Neuronal stem cell (in vitro differentiated cells): ENCODE results near the gene PDZRN4.

ENCODE experiments used
- DNase-seq: peaks from one replicate; pipeline ENCODE4 v3.0.0-alpha.2; 2013; ENCODE audit warnings: low spot score
- H2AFZ ChIP-seq: one replicate; pipeline ENCODE4 v1.6.1; 2013; ENCODE audit warnings: mild to moderate bottlenecking, low read length, inconsistent platforms
- H2AK5ac ChIP-seq: 2 replicates; pipeline ENCODE4 v1.6.1; 2013; ENCODE audit warnings: low read depth, mild to moderate bottlenecking, inconsistent platforms, low read length, moderate library complexity, mixed read lengths
- H2BK120ac ChIP-seq: 2 replicates; pipeline ENCODE4 v1.6.1; 2013; ENCODE audit warnings: low read depth, mild to moderate bottlenecking, inconsistent platforms, low read length, moderate library complexity, mixed read lengths
- H2BK12ac ChIP-seq: one replicate; pipeline ENCODE4 v1.6.1; 2013; ENCODE audit warnings: low read length, inconsistent platforms
- H2BK15ac ChIP-seq: 2 replicates; pipeline ENCODE4 v1.6.1; 2013; ENCODE audit warnings: mild to moderate bottlenecking, low read length, inconsistent platforms, mixed read lengths
- H2BK5ac ChIP-seq: one replicate; pipeline ENCODE4 v1.6.1; 2013; ENCODE audit warnings: inconsistent platforms, mild to moderate bottlenecking, low read length, moderate library complexity
- H3K14ac ChIP-seq: one replicate; pipeline ENCODE4 v1.6.1; 2013; ENCODE audit warnings: low read length, inconsistent platforms
- H3K18ac ChIP-seq: 2 replicates; pipeline ENCODE4 v1.6.1; 2013; ENCODE audit warnings: low read length, inconsistent platforms
- H3K23ac ChIP-seq: 2 replicates; pipeline ENCODE4 v1.6.1; 2013; ENCODE audit warnings: low read depth, mild to moderate bottlenecking, mixed read lengths, low read length, inconsistent platforms; ENCODE audit not compliant: poor library complexity
- H3K27ac ChIP-seq: replicated peaks from 3 replicates; pipeline ENCODE4 v1.5.1; 2013; ENCODE audit warnings: low read length, inconsistent platforms
- H3K27me3 ChIP-seq, 3 experiments: 2 replicates each; pipeline ENCODE4 v1.6.1; 2013; ENCODE audit warnings: low read length in 3 of 3, mild to moderate bottlenecking in 2 of 3, inconsistent platforms in 1 of 3, low read depth in 1 of 3, mixed read lengths in 1 of 3, moderate library complexity in 1 of 3; ENCODE audit not compliant: control insufficient read depth in 3 of 3, insufficient read depth in 3 of 3
- H3K36me3 ChIP-seq, 2 donors: replicated peaks in 1 of 2; 2 replicates each; pipeline ENCODE4 v1.6.1; 2013; ENCODE audit warnings: low read length in 2 of 2; ENCODE audit not compliant: control insufficient read depth in 2 of 2, insufficient read depth in 2 of 2
- H3K4ac ChIP-seq: 2 replicates; pipeline ENCODE4 v1.6.1; 2013; ENCODE audit warnings: inconsistent platforms, mild to moderate bottlenecking, low read length, moderate library complexity
- H3K4me1 ChIP-seq, 2 donors: 1 replicate in 1 of 2; 2 replicates in 1 of 2; pipeline ENCODE4 v1.6.1; 2013; ENCODE audit warnings: low read length in 2 of 2, low read depth in 1 of 2; ENCODE audit not compliant: control insufficient read depth in 2 of 2, insufficient read depth in 1 of 2
- H3K4me2 ChIP-seq: one replicate; pipeline ENCODE4 v1.6.1; 2013; ENCODE audit warnings: mild to moderate bottlenecking, low read length, inconsistent platforms; ENCODE audit not compliant: insufficient read depth, poor library complexity, severe bottlenecking
- H3K4me3 ChIP-seq, 2 donors: 2 replicates each; pipeline ENCODE4 v1.5.1; 2013; ENCODE audit warnings: low read length in 2 of 2, mild to moderate bottlenecking in 2 of 2, inconsistent platforms in 1 of 2, moderate library complexity in 1 of 2
- H3K79me1 ChIP-seq: one replicate; pipeline ENCODE4 v1.6.1; 2013; ENCODE audit warnings: low read depth, mild to moderate bottlenecking, inconsistent platforms, low read length, moderate library complexity
- H3K9ac ChIP-seq: one replicate; pipeline ENCODE4 v1.6.1; 2013; ENCODE audit warnings: mild to moderate bottlenecking, low read depth, low read length, inconsistent platforms; ENCODE audit not compliant: poor library complexity
- H3K9me3 ChIP-seq, 2 donors: replicated peaks in 1 of 2; 2 replicates each; pipeline versions ENCODE3 to v1.6.1; 2013; ENCODE audit warnings: low read length in 2 of 2, mild to moderate bottlenecking in 2 of 2, inconsistent platforms in 1 of 2, low read depth in 1 of 2, mixed read lengths in 1 of 2, moderate library complexity in 1 of 2; ENCODE audit not compliant: control insufficient read depth in 2 of 2, insufficient read depth in 1 of 2
- H4K8ac ChIP-seq: one replicate; pipeline ENCODE4 v1.6.1; 2013; ENCODE audit warnings: low read depth, mild to moderate bottlenecking, inconsistent platforms, low read length, moderate library complexity
- H4K91ac ChIP-seq: one replicate; pipeline ENCODE4 v1.6.1; 2013; ENCODE audit warnings: low read length, low read depth, mild to moderate bottlenecking, inconsistent platforms; ENCODE audit not compliant: poor library complexity
- WGBS, 2 donors: extraction: QIAGEN DNeasy Blood & Tissue Kit; methylation state at CpG; one replicate each; pipeline ENCODE4 v1.1.7; 2013; ENCODE audit warnings: missing lambda C conversion rate in 2 of 2, mixed read lengths in 1 of 2; ENCODE audit not compliant: insufficient read length in 2 of 2, insufficient replicate concordance in 1 of 2; ENCODE audit errors: extremely low coverage in 2 of 2; 5-methylcytosine and 5-hydroxymethylcytosine counted together

PDZRN4 gene

GRCh38 chr12:41325336-41325735, 137.2 kb downstream of the PDZRN4 start:
- no peak overlapping the region for H2BK5ac ChIP-seq
- no peaks in the 10 kb centered on the region for H3K79me1 ChIP-seq
- H3K36me3 ChIP-seq, result no peaks in the 10 kb centered on the region
- H4K8ac ChIP-seq, result no peak overlapping the region
- H3K4me3 ChIP-seq, result no peak overlapping the region
- no peaks in the 10 kb centered on the region for H3K27me3 ChIP-seq
- WGBS, 2 donors, result no CpG with 5 or more reads among the region's 3 CpGs
- peaks cover 2 to 5% of the 10 kb centered on the region in 2 donors for H3K4me1 ChIP-seq
- no peak overlapping the region for H3K23ac ChIP-seq
- no peak overlapping the region for H2BK120ac ChIP-seq
- H3K4ac ChIP-seq, result no peak overlapping the region
- H3K9ac ChIP-seq, result no peak overlapping the region
- no peak overlapping the region for H3K27ac ChIP-seq
- H2BK15ac ChIP-seq, result no peak overlapping the region
- H4K91ac ChIP-seq, result no peak overlapping the region
- no peak overlapping the region for H3K4me2 ChIP-seq
- H3K18ac ChIP-seq, result no peak overlapping the region
- H3K9me3 ChIP-seq, result no peaks in the 10 kb centered on the region
- no peak overlapping the region for H2AFZ ChIP-seq
- DNase-seq, result no peak
- H2AK5ac ChIP-seq, result no peak overlapping the region
- H3K14ac ChIP-seq, result no peak overlapping the region
- no peak overlapping the region for H2BK12ac ChIP-seq

DNA sequence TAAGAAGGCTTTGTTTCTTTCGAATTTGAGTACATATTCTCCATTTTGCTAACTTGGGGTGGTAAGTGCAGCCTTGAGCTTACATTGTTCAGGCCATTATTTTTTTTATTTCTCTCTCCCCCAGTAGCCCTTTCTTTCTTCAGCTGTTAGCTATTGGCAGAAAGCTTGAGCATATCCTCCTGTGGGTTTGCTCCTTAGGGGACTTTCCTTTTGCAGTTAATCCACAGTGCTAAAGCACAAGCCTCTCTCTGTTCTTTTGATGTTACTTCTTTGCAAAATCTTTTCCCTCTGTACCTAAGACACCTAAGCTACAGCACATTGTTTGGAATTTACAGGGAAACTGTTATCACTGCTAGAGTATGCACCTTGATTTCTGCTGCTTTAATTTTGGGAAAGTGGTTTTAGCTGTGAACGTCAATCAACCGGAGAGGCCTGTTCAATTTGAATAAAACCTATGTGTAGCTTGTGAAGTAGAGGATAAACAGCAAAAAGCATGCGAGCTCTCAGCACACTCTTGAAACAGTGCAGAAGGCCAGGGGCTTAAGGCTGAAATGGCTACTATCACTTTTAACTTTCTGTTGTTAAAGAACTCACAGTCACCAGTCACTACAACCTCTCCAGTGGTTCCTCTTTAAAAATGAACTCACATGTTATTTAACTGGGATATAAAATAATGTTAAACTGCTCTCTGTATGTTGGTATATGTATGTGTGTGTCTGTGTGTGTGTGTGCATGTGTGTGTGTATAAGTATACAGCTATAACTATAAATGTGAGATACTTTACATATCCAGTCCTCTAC, 139.2 kb downstream of the PDZRN4 start:
- no peaks in the 10 kb centered on the region for H3K36me3 ChIP-seq
- H4K8ac ChIP-seq, result no peak overlapping the region
- no peak for DNase-seq
- H4K91ac ChIP-seq, result no peak overlapping the region
- no peaks in the 10 kb centered on the region for H3K27me3 ChIP-seq
- H3K4me1 ChIP-seq, result peaks cover 2 to 5% of the 10 kb centered on the region in 2 donors
- no peak overlapping the region for H3K4me3 ChIP-seq
- WGBS, 2 donors, result no CpG with 5 or more reads among the region's 4 CpGs
- no peaks in the 10 kb centered on the region for H3K79me1 ChIP-seq
- H3K18ac ChIP-seq, result no peak overlapping the region
- no peak overlapping the region for H2BK15ac ChIP-seq
- peak overlapping the region; percentile 86 for H2AFZ ChIP-seq
- H3K9me3 ChIP-seq, result no peaks in the 10 kb centered on the region
- H3K9ac ChIP-seq, result no peak overlapping the region
- no peak overlapping the region for H3K27ac ChIP-seq
- no peak overlapping the region for H2AK5ac ChIP-seq
- no peak overlapping the region for H2BK12ac ChIP-seq
- H3K4ac ChIP-seq, result no peak overlapping the region
- no peak overlapping the region for H2BK5ac ChIP-seq
- no peak overlapping the region for H3K4me2 ChIP-seq
- no peak overlapping the region for H2BK120ac ChIP-seq
- no peak overlapping the region for H3K23ac ChIP-seq
- no peak overlapping the region for H3K14ac ChIP-seq

GRCh38 chr12:41333974-41334373, 145.9 kb downstream of the PDZRN4 start:
- Histone ChIP-seq H3K23ac (no peak overlapping the region), H4K8ac (no peak overlapping the region), H3K14ac (no peak overlapping the region), H3K9ac (no peak overlapping the region), H3K4me2 (no peak overlapping the region), H2BK12ac (no peak overlapping the region), H4K91ac (no peak overlapping the region), H3K4me1 (peaks cover 7 to 24% of the 10 kb centered on the region in 2 donors), H3K79me1 (no peaks in the 10 kb centered on the region), H2BK120ac (no peak overlapping the region), H2BK15ac (no peak overlapping the region), H3K27me3 (no peaks in the 10 kb centered on the region), H2AK5ac (no peak overlapping the region), H3K4ac (no peak overlapping the region), H3K27ac (no peak overlapping the region), H3K4me3 (no peak overlapping the region), H3K18ac (no peak overlapping the region), H3K36me3 (no peaks in the 10 kb centered on the region), H2BK5ac (no peak overlapping the region), H3K9me3 (peaks cover 0 to 7% of the 10 kb centered on the region in 2 donors), H2AFZ (peak overlapping the region; percentile 58)
- no peak for DNase-seq
- no CpG with 5 or more reads among the region's 1 CpG for WGBS, 2 donors

- Histone ChIP-seq H3K23ac (no peak overlapping the region), H2BK120ac (no peak overlapping the region), H3K79me1 (no peaks in the 10 kb centered on the region), H2BK12ac (no peak overlapping the region), H2BK15ac (no peak overlapping the region), H3K27ac (peak overlapping the region; percentile 60), H3K18ac (no peak overlapping the region), H3K4me3 (no peak overlapping the region), H2AK5ac (no peak overlapping the region), H3K36me3 (no peaks in the 10 kb centered on the region), H4K8ac (no peak overlapping the region), H2BK5ac (no peak overlapping the region), H3K27me3 (no peaks in the 10 kb centered on the region), H2AFZ (peak overlapping the region; percentile 58), H3K14ac (no peak overlapping the region), H3K4me2 (no peak overlapping the region), H3K9ac (no peak overlapping the region), H3K4me1 (peaks cover 7 to 24% of the 10 kb centered on the region in 2 donors), H4K91ac (no peak overlapping the region), H3K9me3 (peaks cover 0 to 7% of the 10 kb centered on the region in 2 donors), H3K4ac (no peak overlapping the region)
- no peak for DNase-seq
- no CpG with 5 or more reads among the region's 1 CpG for WGBS, 2 donors
These were observed 146.3 kb downstream of the PDZRN4 start for GRCh38 chr12:41334390-41334789.
